Naive B cell (primary cell): ENCODE measurements around the gene CARD11. TPM values are rescaled to one million over a fixed set of nuclear protein-coding genes. Genes with fewer than 3 reads are reported as not detected.

Experiments used
- ATAC-seq, 2 donors: fragments of 150-1000 bp; cut with Tn5 transposase; 2 replicates each; pipeline ENCODE4 v1.10.0; 2021; ENCODE audit warnings: low read depth in 2 of 2, mild to moderate bottlenecking in 2 of 2, moderate library complexity in 2 of 2
- DNase-seq: peaks from one replicate; pipeline ENCODE4 v3.0.0; 2022
- H3K27ac Mint-ChIP-seq, 6 donors: one replicate each; pipeline ENCODE4 v1.8.0; 2020 to 2022; ENCODE audit warnings: mild to moderate bottlenecking in 6 of 6, mixed read lengths in 6 of 6, moderate library complexity in 5 of 6, inconsistent platforms in 2 of 6
- H3K27me3 Mint-ChIP-seq, 3 donors: one replicate each; pipeline ENCODE4 v1.8.0; 2021 to 2022; ENCODE audit warnings: mixed read lengths in 3 of 3, mild to moderate bottlenecking in 1 of 3
- H3K36me3 Mint-ChIP-seq, 2 donors: one replicate each; pipeline ENCODE4 v1.8.0; 2020 to 2022; ENCODE audit warnings: mixed read lengths in 2 of 2, inconsistent platforms in 1 of 2, mild to moderate bottlenecking in 1 of 2
- H3K4me1 Mint-ChIP-seq, 3 donors: one replicate each; pipeline ENCODE4 v1.8.0; 2020 to 2022; ENCODE audit warnings: mixed read lengths in 3 of 3, inconsistent platforms in 1 of 3, mild to moderate bottlenecking in 1 of 3, moderate library complexity in 1 of 3
- H3K4me3 Mint-ChIP-seq, 8 donors: one replicate each; pipeline ENCODE4 v1.8.0; 2020 to 2022; ENCODE audit warnings: mild to moderate bottlenecking in 8 of 8, mixed read lengths in 8 of 8, moderate library complexity in 8 of 8, inconsistent platforms in 2 of 8
- H3K9me3 Mint-ChIP-seq, 7 donors: one replicate each; pipeline ENCODE4 v1.8.0; 2020 to 2022; ENCODE audit warnings: mixed read lengths in 7 of 7, mild to moderate bottlenecking in 5 of 7, inconsistent platforms in 2 of 7, moderate library complexity in 1 of 7
- polyA plus RNA-seq, 6 donors: library from polyadenylated mRNA; unstranded; fragments of 300-500 nt; fragmentation: Illumina TruSeq; gene quantifications; one replicate each; pipeline ENCODE4 v1.2.3, GENCODE V29; 2021; ENCODE audit warnings: low read depth in 6 of 6

CARD11 gene
- polyA plus RNA-seq, 6 donors from 2014 or later = 9.4 to 55.3 (median 17.5) TPM

DNA sequence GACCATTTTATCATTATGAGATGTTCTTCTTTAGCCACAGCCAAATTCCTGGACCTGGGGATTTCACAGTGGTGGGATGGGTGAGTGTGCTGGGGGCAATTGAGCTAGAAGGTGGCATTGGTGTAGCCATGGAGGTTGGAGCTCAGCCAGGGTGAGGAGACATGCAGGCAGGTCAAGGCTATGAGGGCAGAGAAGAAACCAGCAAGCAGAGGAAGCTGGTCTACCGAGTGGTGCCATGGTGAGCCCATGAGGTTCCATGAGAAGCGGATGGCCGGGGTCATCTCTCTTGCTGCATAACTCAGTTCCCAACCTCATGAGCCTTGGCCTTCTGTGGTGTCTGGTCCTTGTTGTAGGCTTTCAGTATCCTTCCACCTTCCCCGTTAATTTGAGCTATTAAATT, 91.4 kb downstream of the CARD11 start:
- peak overlapping the region in 4 of 8 donors; percentile 7 to 38 (median 27) for H3K4me3 Mint-ChIP-seq

DNA sequence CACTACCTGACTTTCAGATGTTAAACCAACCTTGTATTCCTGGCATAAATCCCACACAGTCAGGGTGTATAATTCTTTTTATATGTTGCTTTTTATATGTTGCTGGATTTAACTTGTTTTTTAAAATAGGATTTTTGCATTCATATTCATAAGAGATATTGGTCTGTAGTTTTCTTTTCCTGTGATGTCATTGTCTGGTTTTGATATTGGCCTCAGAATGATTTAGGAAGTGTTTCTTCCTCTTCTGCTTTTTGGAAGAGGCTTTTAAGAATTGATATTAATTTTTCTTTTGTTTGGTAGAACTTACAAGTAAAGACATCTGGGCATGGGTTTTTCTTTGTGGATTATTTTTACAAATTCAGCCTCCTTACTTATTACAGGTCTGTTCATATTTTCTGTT, 93.1 kb downstream of the CARD11 start:
- Mint-ChIP-seq H3K4me3 (peak overlapping the region in 7 of 8 donors; percentile 1 to 72 (median 25)), H3K36me3 (peaks cover 25 to 39% of the 10 kb centered on the region in 2 donors), H3K4me1 (peaks cover 52 to 73% (median 66%) of the 10 kb centered on the region in 3 donors), H3K9me3 (no peaks in the 10 kb centered on the region), H3K27ac (peak overlapping the region; percentile 92 to 97 (median 95)), H3K27me3 (no peaks in the 10 kb centered on the region)
- peak; percentile 52 for DNase-seq
- peak; percentile 79 to 81 for ATAC-seq

More for the DNA sequence above, 91.4 kb downstream of the CARD11 start:
- H3K27ac Mint-ChIP-seq = peak overlapping the region; percentile 81 to 97 (median 92)
- no peaks in the 10 kb centered on the region for H3K27me3 Mint-ChIP-seq
- ATAC-seq (no peak), DNase-seq (no peak)
- peaks cover 10 to 21% of the 10 kb centered on the region in 2 donors for H3K36me3 Mint-ChIP-seq
- no peaks in the 10 kb centered on the region for H3K9me3 Mint-ChIP-seq
- H3K4me1 Mint-ChIP-seq = peaks cover 52 to 75% (median 66%) of the 10 kb centered on the region in 3 donors

- DNase-seq = no peak
- H3K4me1 Mint-ChIP-seq = peaks cover 46 to 58% (median 55%) of the 10 kb centered on the region in 3 donors
Measured at GRCh38 chr7:2948749-2949148, 94.9 kb downstream of the CARD11 start.

DNA sequence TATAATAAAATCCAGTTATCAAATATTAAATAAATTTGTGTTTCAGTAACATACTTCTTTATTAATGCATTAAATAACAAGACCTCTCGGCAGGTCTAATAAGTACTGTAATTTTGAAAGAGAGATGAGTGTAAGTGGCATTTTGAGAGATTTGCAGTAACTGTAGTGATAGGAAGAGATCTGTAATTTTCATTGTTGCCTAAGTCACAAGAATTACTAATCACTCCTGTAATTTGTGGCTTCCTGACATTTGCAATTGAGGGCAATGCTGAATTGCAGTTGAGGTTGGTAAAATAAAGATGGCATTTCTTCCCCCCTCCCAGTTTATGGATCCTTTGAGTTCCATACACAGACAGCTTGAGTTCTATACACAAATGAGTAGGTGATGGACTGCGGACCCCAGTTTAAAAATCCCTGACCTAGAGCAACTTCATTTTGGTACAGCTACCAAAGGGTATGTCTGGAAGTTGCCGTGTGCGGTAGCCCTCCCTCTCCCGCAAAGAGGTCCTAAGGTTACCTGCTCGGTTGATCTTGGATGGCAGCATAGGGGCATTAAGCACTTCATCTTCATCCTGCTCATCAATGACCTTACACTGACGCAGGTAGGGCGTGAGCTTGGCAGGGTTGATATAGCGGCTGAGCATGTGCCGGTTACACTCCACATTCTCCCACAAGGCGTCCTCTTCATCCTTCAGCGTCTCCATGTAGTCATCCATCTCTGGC, 96.4 kb downstream of the CARD11 start:
- DNase-seq = no peak
- Mint-ChIP-seq H3K27me3 (no peaks in the 10 kb centered on the region), H3K27ac (peak overlapping the region in 4 of 6 donors; percentile 67 to 97 (median 90)), H3K36me3 (peaks cover 37 to 62% of the 10 kb centered on the region in 2 donors), H3K9me3 (no peaks in the 10 kb centered on the region), H3K4me3 (no peak overlapping the region), H3K4me1 (peaks cover 45 to 49% (median 47%) of the 10 kb centered on the region in 3 donors)
- ATAC-seq = no peak

More at GRCh38 chr7:2948749-2949148, 94.9 kb downstream of the CARD11 start:
- H3K36me3 Mint-ChIP-seq = peaks cover 32 to 55% of the 10 kb centered on the region in 2 donors
- no peaks in the 10 kb centered on the region for H3K27me3 Mint-ChIP-seq
- no peaks in the 10 kb centered on the region for H3K9me3 Mint-ChIP-seq
- H3K4me3 Mint-ChIP-seq = no peak overlapping the region
- no peak for ATAC-seq
- peak overlapping the region in 4 of 6 donors; percentile 25 to 97 (median 68) for H3K27ac Mint-ChIP-seq

DNA sequence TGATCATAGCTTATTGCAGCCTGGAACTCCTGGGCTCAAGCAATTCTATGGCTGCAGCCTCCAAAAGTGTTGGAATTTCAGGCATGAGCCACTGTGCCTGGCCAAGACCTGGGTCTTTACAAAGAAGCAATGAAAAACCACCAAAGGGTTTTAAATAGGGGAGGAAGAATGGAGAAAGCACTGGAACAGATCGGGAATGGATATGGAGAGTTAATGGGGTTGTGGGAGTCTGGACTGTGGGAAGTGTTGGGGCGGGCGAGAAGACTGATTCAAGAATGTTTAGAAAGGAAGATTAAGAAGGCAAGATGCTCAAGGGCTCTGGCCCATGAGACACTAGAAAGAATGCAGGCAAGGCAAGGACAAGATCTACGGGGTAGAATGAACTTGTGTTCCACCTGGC, 98.5 kb downstream of the CARD11 start:
- Mint-ChIP-seq H3K9me3 (no peaks in the 10 kb centered on the region), H3K27me3 (no peaks in the 10 kb centered on the region), H3K4me3 (no peak overlapping the region), H3K27ac (peak overlapping the region in 4 of 6 donors; percentile 38 to 97 (median 58)), H3K4me1 (peaks cover 41 to 48% (median 46%) of the 10 kb centered on the region in 3 donors), H3K36me3 (peaks cover 37 to 73% of the 10 kb centered on the region in 2 donors)
- ATAC-seq = no peak
- DNase-seq = no peak

GRCh38 chr7:2944739-2945138, 98.9 kb downstream of the CARD11 start:
- no peak for DNase-seq
- no peaks in the 10 kb centered on the region for H3K9me3 Mint-ChIP-seq
- no peak for ATAC-seq

DNA sequence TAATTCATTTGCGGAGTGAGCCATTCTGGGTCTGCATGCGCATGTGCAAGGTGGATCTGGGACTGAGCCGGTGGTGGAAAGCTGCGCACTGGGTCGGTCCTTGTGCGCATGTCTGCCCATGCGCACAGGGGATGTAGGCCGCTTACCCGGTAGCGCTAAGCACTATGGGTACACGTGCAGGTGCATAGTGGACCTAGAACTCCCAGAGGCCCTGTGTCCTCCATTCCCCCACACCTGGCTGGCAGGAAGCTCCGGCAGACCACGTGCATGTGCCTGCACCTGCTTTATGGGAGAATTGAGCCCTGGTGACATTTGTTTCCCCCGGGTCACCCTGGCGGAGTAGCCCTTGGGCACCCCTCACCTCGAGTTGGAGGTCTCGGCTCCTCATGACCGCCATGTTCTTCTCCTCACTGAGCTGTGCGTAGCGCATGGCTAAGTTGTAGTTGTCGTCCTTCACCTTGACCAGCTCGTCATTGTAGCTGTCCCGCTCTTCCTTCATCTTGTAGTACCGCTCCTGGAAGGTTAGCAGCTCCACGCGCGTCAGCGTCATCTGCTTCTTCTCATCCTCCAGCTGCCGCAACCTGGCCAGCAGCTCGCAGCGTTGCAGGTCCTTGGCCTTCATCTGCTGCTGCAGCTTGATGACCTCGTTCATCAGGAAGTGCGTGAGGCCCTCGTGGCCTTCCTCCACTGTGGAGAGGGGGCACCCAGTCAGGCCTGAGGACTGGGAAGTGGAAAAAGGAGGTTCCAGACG, 99.6 kb downstream of the CARD11 start:
- Mint-ChIP-seq H3K36me3 (peaks cover 31 to 82% of the 10 kb centered on the region in 2 donors), H3K9me3 (no peaks in the 10 kb centered on the region), H3K27ac (peak overlapping the region in 3 of 6 donors; percentile 13 to 97 (median 59)), H3K4me3 (no peak overlapping the region), H3K27me3 (no peaks in the 10 kb centered on the region), H3K4me1 (peaks cover 32 to 45% (median 41%) of the 10 kb centered on the region in 3 donors)
- DNase-seq (no peak), ATAC-seq (no peak)

More at GRCh38 chr7:2944739-2945138, 98.9 kb downstream of the CARD11 start:
- no peak overlapping the region for H3K4me3 Mint-ChIP-seq
- H3K27me3 Mint-ChIP-seq = no peaks in the 10 kb centered on the region
- H3K36me3 Mint-ChIP-seq = peaks cover 36 to 77% of the 10 kb centered on the region in 2 donors
- H3K27ac Mint-ChIP-seq = peak overlapping the region in 3 of 6 donors; percentile 37 to 97 (median 96)
- H3K4me1 Mint-ChIP-seq = peaks cover 39 to 49% (median 47%) of the 10 kb centered on the region in 3 donors

GRCh38 chr7:2941216-2941859, 102.3 kb downstream of the CARD11 start:
- ATAC-seq (no peak), DNase-seq (no peak)
- Mint-ChIP-seq H3K27me3 (no peaks in the 10 kb centered on the region), H3K4me3 (peak overlapping the region in 1 of 8 donors; percentile 25), H3K27ac (peak overlapping the region; percentile 38 to 93 (median 69)), H3K9me3 (no peaks in the 10 kb centered on the region), H3K4me1 (peaks cover 22 to 33% (median 30%) of the 10 kb centered on the region in 3 donors), H3K36me3 (peaks cover 22 to 71% of the 10 kb centered on the region in 2 donors)

GRCh38 chr7:2940466-2940865, 103.2 kb downstream of the CARD11 start:
- Mint-ChIP-seq H3K4me1 (peaks cover 22 to 33% (median 30%) of the 10 kb centered on the region in 3 donors), H3K27me3 (no peaks in the 10 kb centered on the region), H3K36me3 (peaks cover 15 to 62% of the 10 kb centered on the region in 2 donors), H3K4me3 (peak overlapping the region in 1 of 8 donors; percentile 84), H3K27ac (peak overlapping the region in 5 of 6 donors; percentile 67 to 93 (median 80)), H3K9me3 (no peaks in the 10 kb centered on the region)
- DNase-seq (no peak), ATAC-seq (no peak)

GRCh38 chr7:2939193-2939885, 104.3 kb downstream of the CARD11 start:
- H3K27me3 Mint-ChIP-seq = no peaks in the 10 kb centered on the region
- H3K27ac Mint-ChIP-seq = peak overlapping the region in 5 of 6 donors; percentile 24 to 91 (median 77)
- peaks cover 19 to 31% (median 27%) of the 10 kb centered on the region in 3 donors for H3K4me1 Mint-ChIP-seq
- ATAC-seq (no peak), DNase-seq (no peak)
- peaks cover 10 to 51% of the 10 kb centered on the region in 2 donors for H3K36me3 Mint-ChIP-seq
- H3K9me3 Mint-ChIP-seq = no peaks in the 10 kb centered on the region
- H3K4me3 Mint-ChIP-seq = peak overlapping the region in 2 of 8 donors; percentile 42 to 50

DNA sequence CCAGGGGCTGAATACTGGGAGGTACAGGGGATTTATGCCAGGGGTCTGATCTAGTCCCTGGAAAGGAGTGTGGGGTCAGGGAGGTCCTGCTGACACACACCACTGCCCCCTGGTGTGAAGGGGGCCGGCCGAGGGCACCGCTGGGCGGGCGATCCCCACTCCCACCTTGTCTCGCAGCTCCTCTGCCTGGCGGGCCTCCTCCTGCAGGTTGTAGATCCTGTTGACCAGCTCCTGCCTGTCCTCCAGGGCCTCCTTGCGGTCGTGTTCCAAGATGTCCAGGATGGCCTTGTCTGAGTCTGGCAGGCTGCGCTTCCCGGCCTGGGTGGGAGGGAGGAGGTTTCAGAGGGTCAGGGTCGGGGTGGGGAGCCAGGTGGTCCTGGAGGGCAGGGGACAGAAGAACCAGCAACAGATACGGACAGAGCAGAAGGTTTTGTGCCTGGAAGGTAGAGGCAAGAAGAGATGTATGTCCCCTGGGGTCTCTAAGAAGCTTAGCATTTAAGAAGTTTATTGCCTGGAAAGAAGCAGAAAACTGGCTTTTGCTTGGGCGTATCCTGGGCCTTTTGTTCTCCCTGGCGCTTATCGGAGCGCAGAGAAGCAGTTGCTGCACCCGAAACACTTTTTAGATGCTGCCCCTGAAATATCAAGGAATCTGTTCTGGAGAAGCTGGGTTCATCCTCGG, 105.0 kb downstream of the CARD11 start:
- H3K4me1 Mint-ChIP-seq = peaks cover 21 to 31% (median 30%) of the 10 kb centered on the region in 3 donors
- DNase-seq (no peak), ATAC-seq (no peak)
- H3K27me3 Mint-ChIP-seq = no peaks in the 10 kb centered on the region
- peak overlapping the region in 2 of 6 donors; percentile 24 to 77 for H3K27ac Mint-ChIP-seq
- H3K4me3 Mint-ChIP-seq = peak overlapping the region in 2 of 8 donors; percentile 42 to 50
- no peaks in the 10 kb centered on the region for H3K9me3 Mint-ChIP-seq
- peaks cover 9 to 51% of the 10 kb centered on the region in 2 donors for H3K36me3 Mint-ChIP-seq
